B cell (primary cell): ENCODE results near the gene LHPP.

ENCODE experiments used
- EZH2 ChIP-seq: IDR thresholded peaks from 2 replicates; pipeline ENCODE4 v1.6.1; 2012; ENCODE audit warnings: borderline replicate concordance, low read depth, mild to moderate bottlenecking, moderate library complexity, low read length; ENCODE audit not compliant: insufficient read depth, poor library complexity, severe bottlenecking
- TF ChIP-seq, protein P1 (sequence below): fragments of 200-600 bp; IDR thresholded peaks from one replicate; pipeline ENCODE4 v1.8.0; 2022; ENCODE audit warnings: antibody characterized with exemption, mild to moderate bottlenecking

DNA sequence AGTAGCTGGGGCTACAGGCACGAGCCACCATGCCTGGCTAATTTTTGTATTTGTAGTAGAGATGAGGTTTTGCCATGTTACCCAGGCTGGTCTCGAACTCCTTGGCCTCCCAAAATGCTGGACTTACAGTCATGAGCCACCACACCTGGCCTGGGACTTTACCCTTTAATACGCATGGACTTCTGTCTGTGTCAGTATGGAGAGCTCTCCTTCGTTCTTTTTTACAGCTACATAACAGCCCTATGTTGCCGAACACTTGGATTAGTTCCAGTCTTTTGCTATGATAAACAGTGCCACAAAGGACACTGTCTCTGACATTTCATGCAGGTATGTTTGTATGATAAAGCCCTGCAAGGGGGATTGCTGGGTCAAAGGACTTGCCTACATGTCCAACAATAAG lies 32.0 kb upstream of the LHPP start:
- TF ChIP-seq EZH2, result no peak
- TF ChIP-seq, protein P1, sequence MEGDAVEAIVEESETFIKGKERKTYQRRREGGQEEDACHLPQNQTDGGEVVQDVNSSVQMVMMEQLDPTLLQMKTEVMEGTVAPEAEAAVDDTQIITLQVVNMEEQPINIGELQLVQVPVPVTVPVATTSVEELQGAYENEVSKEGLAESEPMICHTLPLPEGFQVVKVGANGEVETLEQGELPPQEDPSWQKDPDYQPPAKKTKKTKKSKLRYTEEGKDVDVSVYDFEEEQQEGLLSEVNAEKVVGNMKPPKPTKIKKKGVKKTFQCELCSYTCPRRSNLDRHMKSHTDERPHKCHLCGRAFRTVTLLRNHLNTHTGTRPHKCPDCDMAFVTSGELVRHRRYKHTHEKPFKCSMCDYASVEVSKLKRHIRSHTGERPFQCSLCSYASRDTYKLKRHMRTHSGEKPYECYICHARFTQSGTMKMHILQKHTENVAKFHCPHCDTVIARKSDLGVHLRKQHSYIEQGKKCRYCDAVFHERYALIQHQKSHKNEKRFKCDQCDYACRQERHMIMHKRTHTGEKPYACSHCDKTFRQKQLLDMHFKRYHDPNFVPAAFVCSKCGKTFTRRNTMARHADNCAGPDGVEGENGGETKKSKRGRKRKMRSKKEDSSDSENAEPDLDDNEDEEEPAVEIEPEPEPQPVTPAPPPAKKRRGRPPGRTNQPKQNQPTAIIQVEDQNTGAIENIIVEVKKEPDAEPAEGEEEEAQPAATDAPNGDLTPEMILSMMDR, result no peak
